ENCODE data around the gene SFMBT1.

SFMBT1 gene

DNA sequence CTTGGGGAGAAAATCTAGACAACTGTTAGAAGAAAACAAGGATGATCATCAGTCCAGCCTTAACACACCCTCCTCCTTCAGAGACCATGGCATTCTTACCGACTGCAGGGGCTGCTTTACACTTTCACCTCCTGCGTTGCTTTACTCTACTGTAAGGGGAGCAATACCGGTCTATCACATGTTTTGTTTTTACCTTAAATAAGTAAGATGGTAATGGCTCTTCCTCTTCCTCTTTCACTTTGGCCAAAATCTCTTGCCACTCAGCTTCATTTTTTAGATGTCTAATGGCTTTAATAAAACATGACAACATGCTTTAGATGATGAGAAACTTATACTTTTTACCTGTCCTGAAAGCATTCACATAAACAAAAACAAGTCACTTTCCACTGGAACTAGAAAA, 115.1 kb downstream of the SFMBT1 start:
- no peaks in the 10 kb centered on the region for H3K4me1 ChIP-seq (ENCODE audit: insufficient read depth, low read length)
- no peak overlapping the region for H3K4me3 ChIP-seq (ENCODE audit: low read length)
- H3K9me3 ChIP-seq (ENCODE audit: low read length) = no peaks in the 10 kb centered on the region
- no peak overlapping the region for H2AFZ ChIP-seq (ENCODE audit: low read depth, low read length)
- H3K27me3 ChIP-seq (ENCODE audit: insufficient read depth, low read length) = no peaks in the 10 kb centered on the region
- peaks cover 24% of the 10 kb centered on the region for H3K36me3 ChIP-seq (ENCODE audit: insufficient read depth, low read length)

- no peaks in the 10 kb centered on the region for H3K9me3 ChIP-seq (ENCODE audit: low read length)
- no peaks in the 10 kb centered on the region for H3K4me1 ChIP-seq (ENCODE audit: insufficient read depth, low read length)
- H3K36me3 ChIP-seq (ENCODE audit: insufficient read depth, low read length) = peaks cover 30% of the 10 kb centered on the region
- no peak overlapping the region for H3K4me3 ChIP-seq (ENCODE audit: low read length)
- no peaks in the 10 kb centered on the region for H3K27me3 ChIP-seq (ENCODE audit: insufficient read depth, low read length)
- no peak overlapping the region for H2AFZ ChIP-seq (ENCODE audit: low read depth, low read length)
Observed at GRCh38 chr3:52926554-52926953, 119.3 kb downstream of the SFMBT1 start.

DNA sequence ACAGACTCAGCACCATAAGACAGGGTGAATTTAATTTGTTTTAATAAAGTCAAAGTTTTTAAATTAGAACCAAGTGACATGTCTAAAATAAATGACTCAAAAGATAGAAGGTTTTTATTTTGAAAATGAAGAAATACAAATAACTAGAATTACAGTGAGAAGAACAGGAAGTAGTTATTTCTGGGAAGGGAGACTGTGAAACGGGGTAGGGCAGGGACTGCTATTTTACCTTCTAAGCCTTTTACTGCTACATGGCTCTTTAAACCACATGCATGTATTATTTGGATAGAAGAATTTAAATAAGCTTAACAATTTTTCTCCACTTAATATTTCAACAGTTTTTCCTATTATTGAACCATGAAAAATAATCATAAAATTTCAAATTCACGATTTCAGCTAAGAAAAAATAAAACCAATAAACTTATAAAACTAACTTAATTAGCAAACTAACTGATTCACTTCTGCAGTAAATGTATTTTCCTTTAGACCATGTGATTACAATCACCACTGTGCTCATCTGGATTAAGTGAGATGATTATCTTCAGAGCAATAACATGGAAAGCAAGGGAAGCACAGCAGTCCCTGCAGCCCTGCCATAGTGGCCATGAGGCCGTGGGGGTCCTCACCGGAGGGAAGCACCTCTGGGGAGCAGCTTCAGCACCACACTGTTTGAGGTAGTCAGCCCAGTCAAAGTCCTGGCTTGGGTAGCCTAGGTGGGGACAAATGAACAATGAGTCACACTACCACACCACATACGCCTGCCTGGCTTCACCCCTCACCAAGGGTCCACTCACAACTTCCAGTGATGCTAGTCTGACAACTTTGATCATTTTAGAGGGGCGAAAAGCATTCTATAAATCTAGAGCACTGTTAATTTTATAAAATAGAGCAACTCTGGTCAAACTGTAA, 120.2 kb downstream of the SFMBT1 start:
- H3K27me3 ChIP-seq (ENCODE audit: insufficient read depth, low read length) = no peaks in the 10 kb centered on the region
- H2AFZ ChIP-seq (ENCODE audit: low read depth, low read length) = no peak overlapping the region
- H3K4me1 ChIP-seq (ENCODE audit: insufficient read depth, low read length) = no peaks in the 10 kb centered on the region
- H3K9me3 ChIP-seq (ENCODE audit: low read length) = no peaks in the 10 kb centered on the region
- H3K4me3 ChIP-seq (ENCODE audit: low read length) = no peak overlapping the region
- peaks cover 37% of the 10 kb centered on the region for H3K36me3 ChIP-seq (ENCODE audit: insufficient read depth, low read length)

- peaks cover 43% of the 10 kb centered on the region for H3K36me3 ChIP-seq (ENCODE audit: insufficient read depth, low read length)
Observed at GRCh38 chr3:52923963-52924362, 121.9 kb downstream of the SFMBT1 start.

GRCh38 chr3:52920841-52921240, 125.0 kb downstream of the SFMBT1 start:
- H3K4me3 ChIP-seq (ENCODE audit: low read length) = no peak overlapping the region
- peaks cover 52% of the 10 kb centered on the region for H3K36me3 ChIP-seq (ENCODE audit: insufficient read depth, low read length)
- H3K4me1 ChIP-seq (ENCODE audit: insufficient read depth, low read length) = no peaks in the 10 kb centered on the region
- H3K27me3 ChIP-seq (ENCODE audit: insufficient read depth, low read length) = no peaks in the 10 kb centered on the region
- H3K9me3 ChIP-seq (ENCODE audit: low read length) = no peaks in the 10 kb centered on the region
- no peak overlapping the region for H2AFZ ChIP-seq (ENCODE audit: low read depth, low read length)

More at GRCh38 chr3:52923963-52924362, 121.9 kb downstream of the SFMBT1 start:
- H3K4me3 ChIP-seq (ENCODE audit: low read length) = no peak overlapping the region
- H3K9me3 ChIP-seq (ENCODE audit: low read length) = no peaks in the 10 kb centered on the region
- no peaks in the 10 kb centered on the region for H3K4me1 ChIP-seq (ENCODE audit: insufficient read depth, low read length)
- no peaks in the 10 kb centered on the region for H3K27me3 ChIP-seq (ENCODE audit: insufficient read depth, low read length)
- no peak overlapping the region for H2AFZ ChIP-seq (ENCODE audit: low read depth, low read length)

DNA sequence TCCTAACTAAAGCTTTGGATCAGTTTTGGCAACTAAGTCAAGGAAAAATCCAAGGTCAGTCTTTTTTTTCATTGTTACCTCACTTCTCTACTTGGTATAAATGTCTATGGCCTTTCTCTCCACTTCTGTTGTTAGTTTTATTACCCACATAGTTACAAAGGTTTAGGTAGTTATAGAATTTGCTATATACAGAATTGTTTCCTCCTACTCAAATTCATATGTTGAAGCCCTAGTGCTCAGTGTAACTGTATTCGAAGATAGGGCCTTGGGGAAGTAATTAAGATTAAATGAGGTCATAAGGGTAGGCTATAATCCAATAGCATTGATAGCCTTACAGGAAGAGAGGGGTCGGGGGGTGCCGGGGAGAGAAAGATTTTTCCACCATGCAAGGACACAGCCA, 128.8 kb downstream of the SFMBT1 start:
- Histone ChIP-seq H3K4me3 (ENCODE audit: low read length) (no peak overlapping the region), H2AFZ (ENCODE audit: low read depth, low read length) (no peak overlapping the region), H3K9me3 (ENCODE audit: low read length) (no peaks in the 10 kb centered on the region), H3K4me1 (ENCODE audit: insufficient read depth, low read length) (no peaks in the 10 kb centered on the region), H3K36me3 (ENCODE audit: insufficient read depth, low read length) (peaks cover 77% of the 10 kb centered on the region), H3K27me3 (ENCODE audit: insufficient read depth, low read length) (no peaks in the 10 kb centered on the region)

DNA sequence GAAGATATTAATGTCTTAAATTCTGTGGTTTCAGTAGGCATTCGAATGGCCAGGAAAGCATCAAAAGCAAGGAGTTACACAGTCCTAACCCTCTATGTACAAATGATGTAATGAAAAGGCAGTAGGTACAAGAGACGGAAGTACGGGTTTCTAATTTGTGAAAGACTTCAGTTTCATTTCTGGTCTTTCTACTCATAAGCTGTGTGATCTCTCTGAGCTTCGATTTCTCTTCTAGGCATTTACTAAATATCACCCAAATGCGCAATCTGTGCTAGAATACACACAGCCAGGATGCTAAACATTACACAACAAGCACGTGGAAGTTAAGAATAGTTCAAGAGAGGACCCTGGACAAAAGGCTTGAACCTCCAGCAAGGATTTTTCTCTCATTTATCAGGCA, 130.6 kb downstream of the SFMBT1 start:
- Histone ChIP-seq H3K4me1 (ENCODE audit: insufficient read depth, low read length) (no peaks in the 10 kb centered on the region), H3K27me3 (ENCODE audit: insufficient read depth, low read length) (no peaks in the 10 kb centered on the region), H3K4me3 (ENCODE audit: low read length) (no peak overlapping the region), H2AFZ (ENCODE audit: low read depth, low read length) (no peak overlapping the region), H3K9me3 (ENCODE audit: low read length) (no peaks in the 10 kb centered on the region), H3K36me3 (ENCODE audit: insufficient read depth, low read length) (peaks cover 76% of the 10 kb centered on the region)

- Histone ChIP-seq H3K4me3 (ENCODE audit: low read length) (no peak overlapping the region), H2AFZ (ENCODE audit: low read depth, low read length) (no peak overlapping the region), H3K27me3 (ENCODE audit: insufficient read depth, low read length) (no peaks in the 10 kb centered on the region), H3K9me3 (ENCODE audit: low read length) (no peaks in the 10 kb centered on the region), H3K4me1 (ENCODE audit: insufficient read depth, low read length) (no peaks in the 10 kb centered on the region), H3K36me3 (ENCODE audit: insufficient read depth, low read length) (peaks cover 63% of the 10 kb centered on the region)
Observed at GRCh38 chr3:52912885-52913731, 132.8 kb downstream of the SFMBT1 start.

DNA sequence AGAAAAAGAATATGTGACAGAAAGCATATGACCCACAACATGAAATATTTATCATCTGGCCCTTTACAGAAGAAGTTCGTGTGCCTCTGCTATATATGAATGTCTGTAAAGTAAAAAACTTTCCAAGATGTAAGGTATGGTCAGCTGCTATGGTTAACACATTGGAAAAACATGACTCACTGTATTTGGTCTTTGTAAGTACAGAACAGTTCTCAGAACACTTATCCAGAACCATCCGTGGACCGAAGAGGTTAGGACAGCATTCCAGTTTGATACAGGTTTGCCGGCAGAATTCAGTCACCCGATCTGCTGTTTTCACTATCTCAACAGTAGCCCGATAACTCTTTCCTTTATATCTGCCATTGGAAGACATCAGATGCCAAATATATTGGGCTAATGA, 135.1 kb downstream of the SFMBT1 start:
- no peak overlapping the region for H2AFZ ChIP-seq (ENCODE audit: low read depth, low read length)
- no peaks in the 10 kb centered on the region for H3K9me3 ChIP-seq (ENCODE audit: low read length)
- H3K4me3 ChIP-seq (ENCODE audit: low read length) = no peak overlapping the region
- no peaks in the 10 kb centered on the region for H3K4me1 ChIP-seq (ENCODE audit: insufficient read depth, low read length)
- peaks cover 64% of the 10 kb centered on the region for H3K36me3 ChIP-seq (ENCODE audit: insufficient read depth, low read length)
- no peaks in the 10 kb centered on the region for H3K27me3 ChIP-seq (ENCODE audit: insufficient read depth, low read length)

- H3K4me1 ChIP-seq (ENCODE audit: insufficient read depth, low read length) = no peaks in the 10 kb centered on the region
- no peaks in the 10 kb centered on the region for H3K9me3 ChIP-seq (ENCODE audit: low read length)
- H2AFZ ChIP-seq (ENCODE audit: low read depth, low read length) = no peak overlapping the region
- H3K27me3 ChIP-seq (ENCODE audit: insufficient read depth, low read length) = no peaks in the 10 kb centered on the region
- H3K4me3 ChIP-seq (ENCODE audit: low read length) = no peak overlapping the region
- peaks cover 58% of the 10 kb centered on the region for H3K36me3 ChIP-seq (ENCODE audit: insufficient read depth, low read length)
Observed at GRCh38 chr3:52907497-52907896, 138.4 kb downstream of the SFMBT1 start.

DNA sequence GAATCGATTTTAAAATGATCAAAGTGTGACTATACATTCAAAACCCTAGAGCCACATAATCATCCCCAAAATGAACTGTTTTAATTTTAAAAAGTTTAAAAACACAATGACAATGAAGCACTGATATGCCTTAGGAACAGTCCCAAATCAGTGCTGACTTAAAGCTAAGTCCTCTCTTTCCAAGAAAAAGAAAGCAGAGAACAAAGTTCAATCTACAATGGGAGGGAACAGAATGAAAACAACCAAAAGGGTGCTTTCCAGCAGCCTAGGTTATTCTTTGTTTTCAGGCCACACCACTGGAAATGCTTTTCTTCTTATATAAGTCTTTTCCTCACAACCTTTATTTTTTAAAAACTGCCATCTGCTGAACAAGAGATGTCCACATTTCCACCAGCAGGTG, 141.3 kb downstream of the SFMBT1 start:
- Histone ChIP-seq H3K27me3 (ENCODE audit: insufficient read depth, low read length) (no peaks in the 10 kb centered on the region), H2AFZ (ENCODE audit: low read depth, low read length) (no peak overlapping the region), H3K9me3 (ENCODE audit: low read length) (no peaks in the 10 kb centered on the region), H3K4me3 (ENCODE audit: low read length) (no peak overlapping the region), H3K36me3 (ENCODE audit: insufficient read depth, low read length) (peaks cover 36% of the 10 kb centered on the region), H3K4me1 (ENCODE audit: insufficient read depth, low read length) (no peaks in the 10 kb centered on the region)

DNA sequence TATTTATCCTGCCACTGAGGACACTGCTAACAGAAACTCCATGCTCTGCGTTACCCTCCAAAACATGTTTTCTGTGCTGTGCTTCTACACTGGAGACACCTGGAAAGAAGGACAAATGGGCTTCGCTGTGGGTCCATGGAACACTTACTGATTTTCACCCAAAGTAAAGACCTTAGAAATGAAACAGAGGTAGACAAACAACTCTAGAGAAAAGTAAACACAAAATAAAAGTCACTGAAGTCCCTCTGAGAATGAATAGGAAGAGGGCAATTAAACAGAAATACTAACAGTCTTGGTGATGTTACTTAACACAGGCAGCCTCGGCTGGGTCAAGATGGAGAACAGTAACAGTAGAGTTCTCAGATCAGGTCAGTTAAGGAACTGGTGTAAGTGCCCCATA, 141.9 kb downstream of the SFMBT1 start:
- no peak overlapping the region for H3K4me3 ChIP-seq (ENCODE audit: low read length)
- H3K4me1 ChIP-seq (ENCODE audit: insufficient read depth, low read length) = no peaks in the 10 kb centered on the region
- H3K27me3 ChIP-seq (ENCODE audit: insufficient read depth, low read length) = no peaks in the 10 kb centered on the region
- H3K36me3 ChIP-seq (ENCODE audit: insufficient read depth, low read length) = peaks cover 35% of the 10 kb centered on the region
- H2AFZ ChIP-seq (ENCODE audit: low read depth, low read length) = no peak overlapping the region
- no peaks in the 10 kb centered on the region for H3K9me3 ChIP-seq (ENCODE audit: low read length)
